Activated CD8-positive, alpha-beta memory T cell treated with anti-CD3 and anti-CD28 coated beads for 48 hours (primary cell): ENCODE measurements around the gene SLC6A8.

ENCODE experiments used
- DNase-seq, 3 experiments: peaks; one replicate each; pipeline ENCODE4 v3.0.0-alpha.2; 2020; ENCODE audit warnings: low read depth in 2 of 3, low spot score in 2 of 3

SLC6A8 gene

DNA sequence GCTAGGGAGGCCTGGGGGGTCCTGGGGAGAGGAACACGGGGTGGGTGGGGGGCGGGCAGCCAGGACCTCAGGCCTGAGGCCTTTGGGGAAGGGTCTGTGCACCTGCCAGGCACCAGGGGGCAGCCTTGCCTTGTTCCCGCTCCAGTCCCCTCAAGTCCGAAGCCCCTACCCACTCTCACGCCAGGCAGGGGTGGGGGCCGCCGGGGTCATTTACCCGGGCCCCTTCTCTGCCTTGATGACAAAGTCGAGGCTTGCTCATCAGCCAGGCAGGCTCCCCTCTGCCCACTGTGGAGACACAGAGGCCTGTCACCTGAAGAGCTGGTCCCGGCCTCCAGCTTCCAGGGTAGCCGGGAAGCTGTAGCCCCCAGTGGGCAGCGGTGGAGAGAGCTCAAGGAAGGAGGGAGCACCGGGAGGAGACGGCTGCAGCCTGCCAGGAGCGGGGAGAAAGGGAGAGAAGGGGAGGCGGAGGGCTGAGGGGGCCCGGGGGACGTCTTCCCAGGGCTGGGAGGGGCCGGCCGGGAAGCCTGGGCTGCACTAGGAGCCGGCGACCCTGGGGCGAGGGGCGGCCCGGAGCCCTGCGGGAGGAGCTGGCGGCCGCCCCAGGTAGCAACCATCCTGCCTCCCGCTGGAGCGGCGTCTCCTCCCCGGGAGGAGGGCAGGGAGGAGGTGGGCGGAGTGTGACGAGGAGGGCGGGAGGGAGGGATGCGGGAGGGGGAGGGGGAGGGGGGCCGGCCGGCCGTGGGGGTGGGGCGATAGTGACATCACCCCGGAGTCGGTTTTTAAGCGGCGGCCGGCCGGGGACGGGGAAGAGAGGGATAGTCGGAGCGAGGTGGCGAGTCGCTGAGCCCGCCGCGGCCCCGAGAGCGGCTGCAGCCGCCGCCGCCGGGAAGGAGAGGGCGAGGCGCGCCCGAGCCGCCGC lies at the start of gene SLC6A8:
SLC6A8 (plus strand) TSS at position 806 of the 919 bp plus-strand sequence. CDS start 649 bp downstream, outside the sequence.
- no peak for DNase-seq

DNA sequence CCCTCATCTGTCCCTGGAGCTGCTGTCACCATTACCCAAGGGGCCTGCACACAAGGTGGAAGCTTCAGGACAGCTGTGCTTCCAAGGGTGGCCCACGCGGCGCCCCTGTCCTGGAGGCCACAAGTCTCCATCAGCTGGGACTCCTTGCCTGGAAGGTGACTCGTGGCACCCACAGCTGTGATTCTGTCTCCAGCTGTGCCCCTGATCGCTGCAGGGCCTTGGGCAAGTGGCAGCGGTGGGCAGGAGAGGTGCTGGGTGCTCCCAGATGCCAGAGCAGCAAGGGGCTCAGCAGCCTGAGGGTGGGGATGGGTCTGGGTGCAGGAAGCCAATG lies 49.7 kb upstream of the SLC6A8 start:
- no peak for DNase-seq

DNA sequence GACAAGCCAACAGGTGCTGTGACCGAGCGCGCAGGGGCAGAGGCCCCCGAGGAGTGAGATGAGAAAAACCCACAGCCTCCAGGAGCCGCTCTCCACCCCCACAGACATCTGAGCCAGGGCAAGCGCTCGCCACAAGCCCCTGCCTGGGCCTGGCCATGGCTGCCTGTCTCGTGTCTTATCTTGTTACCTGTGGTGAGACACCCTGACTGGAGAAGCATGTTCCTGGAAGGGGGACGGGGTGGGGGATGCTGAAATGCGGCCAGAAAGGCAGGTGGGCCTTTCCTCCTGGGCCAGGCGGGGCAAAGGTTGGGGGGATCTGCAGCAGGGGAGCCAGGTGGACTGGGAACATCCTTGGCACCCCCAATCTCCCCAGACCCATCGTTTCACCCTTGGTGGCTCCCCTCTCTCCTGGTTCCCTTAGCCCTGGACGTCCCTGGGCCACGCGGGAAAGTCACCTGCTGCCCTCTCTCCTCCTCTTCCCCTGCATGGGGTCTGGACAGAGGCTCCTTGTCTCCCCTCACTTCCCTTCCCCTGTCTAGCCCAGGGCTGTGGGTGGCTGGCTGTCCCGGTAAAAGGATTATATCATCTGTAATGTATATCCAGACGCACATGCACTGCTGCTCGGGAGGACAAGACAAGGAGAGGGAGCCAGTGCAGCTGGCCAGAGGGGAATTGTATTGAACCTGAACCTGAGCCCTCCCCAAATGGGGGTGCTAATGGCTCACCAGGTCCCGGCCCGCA lies 49.1 kb upstream of the SLC6A8 start:
- no peak for DNase-seq

DNA sequence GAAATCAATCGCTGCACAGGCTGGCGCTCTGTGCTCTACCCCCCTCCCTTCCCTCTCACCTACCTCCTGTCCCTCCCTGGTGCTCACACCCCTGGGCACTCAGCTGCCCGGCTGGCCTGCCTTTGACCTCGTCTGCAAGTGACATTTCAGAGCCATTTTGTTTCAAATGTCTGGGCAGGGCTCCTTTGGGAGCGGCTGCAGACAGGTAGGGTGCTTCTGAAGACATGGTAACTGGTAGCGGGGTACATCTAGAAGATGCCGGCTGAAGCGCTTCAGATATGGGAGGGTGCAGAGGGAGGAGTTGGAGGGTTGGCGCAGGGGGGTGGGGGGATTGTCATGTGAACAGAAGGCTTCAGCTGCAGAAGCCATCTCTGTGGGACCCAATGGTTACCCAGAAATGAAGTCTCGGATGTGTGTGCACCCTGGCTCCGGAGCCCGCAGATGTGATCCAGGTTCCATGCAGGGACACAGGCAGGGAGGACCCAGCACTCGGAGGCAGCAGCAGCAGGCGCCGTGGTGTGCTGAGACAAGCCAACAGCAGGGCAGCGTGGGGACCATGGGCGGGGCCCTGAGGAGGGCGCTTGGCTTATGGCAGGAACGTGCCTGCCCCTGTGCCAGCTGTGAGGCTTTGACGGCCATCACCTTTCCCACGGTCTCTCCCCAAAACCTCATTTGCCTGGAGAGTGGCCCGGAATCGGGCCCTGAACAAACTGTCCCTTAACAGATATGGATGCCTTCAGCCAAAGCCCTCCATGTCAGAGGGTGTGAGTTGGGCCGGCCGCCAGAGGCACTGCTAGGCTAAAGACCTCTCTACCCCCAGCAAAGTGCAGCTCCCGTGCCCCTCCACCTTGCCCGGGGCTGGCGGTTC lies 48.3 kb upstream of the SLC6A8 start:
- DNase-seq: no peak

DNA sequence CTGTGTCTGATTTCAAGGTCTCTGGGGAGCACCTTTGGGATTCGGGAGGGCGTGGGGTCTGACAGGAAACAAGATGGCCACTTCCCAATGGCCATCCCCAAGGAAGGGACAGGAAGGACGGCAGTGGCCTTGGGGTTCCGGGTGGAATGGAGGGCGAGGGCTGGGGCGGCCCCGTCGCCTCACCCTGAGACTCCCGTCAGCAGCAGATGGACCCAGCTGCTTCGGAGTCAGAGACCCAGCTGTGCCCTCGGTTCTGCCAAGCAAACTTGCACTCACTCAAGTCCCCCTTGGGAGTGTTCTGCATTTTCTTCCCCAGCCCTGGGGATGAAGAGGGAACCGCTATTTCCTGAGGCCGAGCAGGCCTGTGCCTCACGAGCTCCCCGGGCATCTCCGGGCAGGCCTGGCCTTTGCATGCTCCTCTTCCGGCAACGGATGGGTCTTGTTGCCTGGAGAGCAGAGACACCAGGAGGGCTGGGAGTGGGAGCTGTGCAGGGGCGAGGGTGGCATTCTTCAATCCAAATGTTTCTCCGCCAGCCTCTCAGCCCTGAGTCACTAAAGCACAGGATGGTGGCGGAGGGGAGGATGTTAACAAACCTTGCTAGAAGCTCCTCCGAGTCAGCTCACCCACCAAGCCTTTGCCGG lies 47.6 kb upstream of the SLC6A8 start:
- no peak for DNase-seq

DNA sequence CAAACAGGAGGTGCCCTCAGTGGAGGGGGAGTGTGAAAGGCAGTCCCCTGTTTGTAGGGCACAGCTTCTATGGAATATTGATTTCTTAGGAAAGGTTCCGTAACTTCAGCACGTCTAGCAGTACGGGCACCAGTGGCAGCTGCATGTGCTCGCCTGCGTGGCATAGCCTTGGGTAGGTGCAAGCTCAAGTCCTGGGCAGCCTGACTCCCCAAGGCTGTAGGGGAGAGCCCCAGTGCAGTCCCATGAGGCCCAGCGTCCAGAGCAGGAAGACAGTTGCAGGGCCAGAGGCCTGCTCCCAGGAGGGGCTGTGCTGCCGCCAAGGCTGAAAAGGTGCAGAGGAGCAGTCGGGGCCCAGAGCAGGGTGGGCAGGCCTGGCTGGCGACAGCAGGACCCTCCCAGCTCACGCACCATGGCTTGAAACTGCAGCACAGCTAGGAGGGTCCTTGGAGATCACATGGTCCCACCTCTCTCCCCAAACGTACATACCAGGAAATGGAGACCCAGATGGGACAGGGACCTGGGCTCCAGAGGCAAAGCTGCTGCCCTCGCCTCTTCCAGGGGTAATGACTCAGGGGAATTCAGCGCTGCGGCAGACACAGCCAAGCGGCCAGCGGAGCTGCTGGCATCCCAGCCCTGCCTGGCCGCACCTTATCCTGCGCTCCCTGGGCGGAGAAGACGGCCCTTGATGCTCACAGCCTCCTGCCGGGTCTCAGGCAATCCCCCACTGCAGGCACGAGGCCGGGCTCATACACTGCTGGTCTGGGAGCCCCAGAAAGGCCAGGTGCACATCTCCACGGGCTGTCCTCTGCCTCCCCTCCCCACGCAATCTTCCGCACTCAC lies 46.8 kb upstream of the SLC6A8 start:
- DNase-seq: no peak

DNA sequence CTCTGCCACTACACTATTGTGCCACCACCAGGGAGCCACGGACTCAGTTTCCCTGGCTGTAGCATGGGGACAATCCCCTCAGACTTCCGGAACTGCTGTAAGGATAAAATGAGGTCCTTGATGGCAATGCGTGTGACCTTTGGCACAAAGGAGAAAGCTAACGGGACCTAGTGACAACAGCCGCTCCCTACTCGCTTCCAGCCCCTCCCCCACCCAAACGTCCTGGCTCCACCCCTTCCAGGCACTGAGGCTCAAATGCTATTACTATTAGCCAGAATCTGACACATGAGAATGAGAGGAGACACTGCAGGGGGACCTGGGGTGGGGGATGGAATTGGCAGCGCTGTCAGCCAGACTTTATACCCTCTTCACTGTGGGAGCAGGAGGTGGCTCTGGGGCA lies 46.1 kb upstream of the SLC6A8 start:
- DNase-seq: no peak

DNA sequence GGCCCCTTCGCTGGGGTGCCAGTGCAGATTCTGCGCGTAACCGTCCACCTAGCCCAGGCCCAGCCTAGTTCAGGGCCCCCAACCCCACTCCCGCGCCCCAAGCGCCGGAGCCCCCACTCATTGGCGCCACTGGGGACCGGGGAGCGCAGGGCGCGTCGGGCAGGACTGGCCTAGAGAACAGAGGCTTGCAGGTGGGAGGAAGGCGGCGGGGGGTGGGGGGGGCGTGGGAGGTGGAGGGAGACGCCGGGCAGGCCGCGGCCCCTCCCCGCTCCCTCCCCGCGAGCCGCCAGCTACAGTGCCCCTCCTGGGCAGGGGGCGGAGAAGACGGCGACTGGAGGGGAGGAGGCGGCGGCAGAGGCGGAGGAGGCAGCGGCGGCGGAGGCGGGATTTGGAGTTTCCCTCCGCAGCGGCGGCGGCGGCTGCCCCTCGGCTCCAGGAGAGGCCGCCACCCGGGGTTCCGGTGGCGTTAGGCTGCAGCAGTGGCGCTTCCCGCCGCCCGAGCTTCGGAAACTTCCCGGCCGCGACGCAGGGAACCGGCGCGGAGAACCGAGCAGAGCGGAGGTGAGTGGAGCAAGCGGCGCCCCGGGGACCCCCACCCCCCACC lies 45.6 kb upstream of the SLC6A8 start:
- DNase-seq: no peak

DNA sequence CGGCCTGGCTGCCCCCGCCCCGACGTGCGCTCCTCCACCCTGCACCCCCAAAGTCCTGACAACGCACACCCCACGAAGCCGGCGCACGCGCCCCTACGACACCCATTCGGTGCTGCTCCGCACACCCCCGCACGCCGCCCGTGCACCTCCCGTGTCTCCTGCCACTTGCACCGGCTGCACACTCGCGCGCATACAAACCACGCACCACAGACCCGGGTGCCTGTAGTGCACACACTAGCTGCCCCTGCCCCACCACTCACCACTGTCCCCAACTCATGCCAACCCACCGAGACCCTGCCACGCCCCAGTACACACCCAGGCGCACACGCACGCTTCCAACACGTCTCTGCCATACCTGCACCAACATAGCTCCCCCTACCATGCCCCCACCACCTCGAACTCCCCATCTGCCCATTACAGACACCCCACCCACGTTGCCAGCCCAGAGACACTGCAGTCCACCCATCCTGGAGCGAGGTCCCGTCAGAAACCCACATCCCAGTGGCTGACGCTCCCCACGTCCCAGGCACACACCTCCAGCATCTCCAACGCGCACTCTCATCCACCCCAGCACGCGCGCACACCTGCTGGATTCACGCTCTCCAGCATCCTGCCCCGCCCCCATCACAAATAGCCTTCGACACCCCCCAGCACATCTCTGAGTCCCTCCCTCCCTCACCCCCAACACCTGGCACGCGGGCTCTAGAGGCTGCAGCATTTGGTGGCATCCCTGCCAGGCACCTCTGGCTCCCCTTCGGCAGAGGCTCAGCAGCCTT lies 44.9 kb upstream of the SLC6A8 start:
- DNase-seq: no peak

DNA sequence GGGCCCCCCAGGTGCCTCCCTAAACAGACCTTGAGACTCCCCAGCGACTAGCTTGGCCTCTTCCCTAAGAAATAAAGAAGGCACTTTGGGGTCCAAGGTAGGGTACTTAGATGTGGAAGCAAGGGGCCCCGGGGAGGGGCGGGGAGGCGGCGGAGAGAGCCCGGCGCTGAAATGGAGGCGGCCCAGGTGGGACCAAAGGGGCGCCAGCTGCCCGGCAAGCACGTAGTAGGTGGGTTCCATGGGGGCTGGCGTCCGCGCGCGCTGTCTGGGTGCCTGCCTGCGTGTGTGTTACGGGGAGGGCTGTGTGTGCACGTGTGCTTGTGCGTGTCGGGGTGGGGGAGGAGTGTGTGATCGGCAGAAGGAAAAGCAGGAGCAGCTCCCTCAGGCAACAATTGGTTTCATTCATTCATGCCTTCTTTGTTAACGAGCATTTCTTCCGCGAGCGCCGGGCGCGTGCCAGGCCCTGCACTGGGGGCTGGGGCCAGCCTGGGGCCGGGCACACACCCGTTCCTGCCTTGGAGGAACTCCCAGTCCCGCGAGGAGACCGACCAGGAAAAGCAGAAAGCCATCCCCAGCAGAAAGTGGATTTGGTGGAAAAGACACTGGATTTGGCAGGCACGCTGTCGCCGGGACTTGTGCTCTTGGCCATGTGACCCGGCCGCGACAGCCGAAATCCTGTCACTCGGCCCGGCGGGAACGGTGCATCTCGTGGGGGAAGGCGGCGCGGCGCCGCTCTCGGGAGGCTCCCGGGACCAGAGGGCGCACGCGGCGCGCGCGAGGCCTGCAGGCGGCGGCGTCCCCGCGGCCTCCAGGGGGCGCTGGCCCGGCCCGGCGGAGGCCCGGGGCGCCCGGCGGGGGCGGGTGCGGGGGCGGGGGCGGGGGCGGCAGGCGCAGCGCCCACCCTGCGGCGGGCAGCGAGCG lies 44.0 kb upstream of the SLC6A8 start:
- DNase-seq: no peak

DNA sequence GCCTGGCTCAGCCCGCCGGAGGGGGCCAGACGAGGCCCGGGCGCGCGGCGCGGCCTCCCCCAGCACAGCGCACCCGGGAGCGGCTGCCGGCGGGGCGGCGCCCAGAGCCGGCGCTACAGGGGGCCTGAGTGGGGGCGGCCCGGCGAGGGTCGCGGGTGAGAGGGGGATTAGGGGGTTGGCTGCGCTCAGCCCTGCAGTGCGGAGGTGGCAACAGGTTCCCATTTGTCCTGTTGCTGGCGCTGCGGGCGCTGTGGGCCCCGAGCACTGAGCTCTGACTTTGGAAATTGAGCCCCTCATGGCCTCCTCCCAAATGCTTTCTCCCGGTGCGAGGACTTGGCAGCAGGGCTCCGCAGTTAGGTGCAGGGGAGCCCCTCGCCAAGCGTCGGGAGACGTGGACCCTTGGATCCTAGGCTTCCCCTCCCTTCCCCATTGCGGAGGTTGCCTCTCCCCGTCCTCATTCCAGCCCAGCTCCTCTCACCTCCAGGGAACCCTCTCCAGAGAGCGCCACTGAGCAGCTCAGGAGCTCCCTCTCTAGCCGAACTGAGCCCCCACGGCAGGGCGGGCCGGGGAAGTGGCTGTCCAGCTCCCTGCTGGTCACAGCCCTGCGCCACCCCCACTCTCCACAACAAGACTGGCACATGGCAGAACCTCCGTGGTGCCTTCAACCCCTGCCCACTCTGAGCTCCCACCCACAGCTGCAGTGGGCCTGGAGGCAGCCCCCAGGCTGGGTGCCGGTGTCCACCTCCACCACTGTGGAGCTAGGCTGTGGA lies 43.2 kb upstream of the SLC6A8 start:
- no peak for DNase-seq

DNA sequence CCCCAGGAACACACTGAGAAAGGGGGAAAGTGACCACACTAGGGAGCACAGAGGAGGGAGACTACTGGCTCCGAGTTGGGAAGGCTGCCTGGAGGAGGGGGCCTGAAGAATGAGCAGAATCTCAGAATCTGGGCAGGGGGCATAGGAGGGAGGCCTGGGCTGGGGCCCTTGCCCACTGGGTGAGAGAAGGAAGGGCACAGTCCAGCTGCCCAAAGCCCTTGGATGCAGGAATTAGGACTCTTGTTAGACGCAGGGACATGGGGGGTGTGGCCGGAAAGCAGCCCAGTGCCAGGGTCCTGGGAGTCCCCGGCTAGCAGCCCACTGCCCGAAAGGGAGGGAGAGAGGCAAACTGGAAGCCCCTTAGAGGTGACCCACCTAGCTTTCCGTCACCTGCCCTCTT lies 42.6 kb upstream of the SLC6A8 start:
- DNase-seq: no peak

DNA sequence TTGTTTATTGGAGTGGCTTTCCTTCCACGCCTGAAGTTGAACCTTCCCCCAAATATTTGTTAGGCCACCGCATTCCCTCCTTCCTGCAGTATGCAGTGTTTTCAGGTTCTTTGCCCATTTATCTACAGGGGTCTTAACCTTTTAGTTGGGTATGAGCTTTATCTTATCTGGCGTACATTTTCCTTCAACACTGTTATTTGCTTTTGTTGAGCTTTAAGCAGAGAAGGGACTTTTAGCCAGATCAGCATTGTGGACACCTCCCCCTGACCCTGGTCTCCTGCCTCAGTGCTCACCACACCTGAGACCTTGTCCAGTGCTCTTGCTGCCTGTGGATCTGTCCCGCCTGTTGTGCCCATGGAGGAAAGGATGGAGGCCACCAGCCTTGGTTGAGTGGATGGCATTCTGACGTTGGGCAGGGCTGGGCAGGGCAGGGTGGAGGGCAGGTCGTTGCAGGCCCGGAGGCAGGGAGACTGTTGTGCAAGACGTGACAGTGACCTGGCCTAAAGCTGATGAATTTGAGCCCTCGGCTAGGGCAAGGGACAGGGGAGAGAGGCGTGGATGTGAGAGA lies 41.7 kb upstream of the SLC6A8 start:
- DNase-seq: no peak

DNA sequence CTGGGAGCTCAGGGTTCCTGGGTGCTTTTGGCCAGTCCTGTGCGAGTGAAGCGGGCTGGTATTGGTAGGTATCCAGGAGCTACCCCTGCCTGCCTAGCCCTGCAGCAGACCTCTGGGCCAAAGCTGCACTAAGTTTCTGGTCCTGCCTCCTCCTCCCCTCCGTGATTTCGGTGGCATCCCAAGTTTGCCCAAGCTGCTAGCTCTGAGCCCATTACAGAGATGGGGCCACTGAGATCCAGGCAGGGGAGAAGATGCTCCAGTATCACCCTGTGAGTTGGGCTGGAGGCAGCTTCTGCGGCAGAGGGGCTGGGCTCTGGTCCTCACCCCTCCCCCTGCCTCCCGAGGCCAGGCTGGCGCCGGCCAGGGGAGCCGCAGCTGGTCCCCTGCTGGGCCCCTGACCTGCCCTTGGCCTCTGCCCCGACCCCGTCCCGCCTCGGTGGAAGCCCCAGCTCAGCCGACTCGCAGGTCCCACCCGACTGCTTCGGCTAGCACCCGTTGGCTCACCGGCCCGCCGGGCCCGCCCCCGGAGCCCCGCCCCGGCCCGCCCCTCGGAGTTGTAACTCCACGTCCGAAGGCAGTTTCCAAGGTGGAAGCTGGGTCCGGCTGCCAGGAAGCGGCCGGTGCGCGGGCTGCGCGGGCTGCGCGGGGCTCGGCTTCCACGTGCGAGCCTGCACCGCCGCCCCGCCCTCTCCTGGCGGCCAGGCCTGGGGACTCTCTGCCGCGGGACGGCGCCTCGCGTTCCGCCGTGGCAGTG lies 40.9 kb upstream of the SLC6A8 start, which contains the start of gene DUSP9:
DUSP9 (plus strand) TSS at position 584 of the 754 bp plus-strand sequence. CDS start 751 bp downstream, outside the sequence.
- no peak for DNase-seq

DNA sequence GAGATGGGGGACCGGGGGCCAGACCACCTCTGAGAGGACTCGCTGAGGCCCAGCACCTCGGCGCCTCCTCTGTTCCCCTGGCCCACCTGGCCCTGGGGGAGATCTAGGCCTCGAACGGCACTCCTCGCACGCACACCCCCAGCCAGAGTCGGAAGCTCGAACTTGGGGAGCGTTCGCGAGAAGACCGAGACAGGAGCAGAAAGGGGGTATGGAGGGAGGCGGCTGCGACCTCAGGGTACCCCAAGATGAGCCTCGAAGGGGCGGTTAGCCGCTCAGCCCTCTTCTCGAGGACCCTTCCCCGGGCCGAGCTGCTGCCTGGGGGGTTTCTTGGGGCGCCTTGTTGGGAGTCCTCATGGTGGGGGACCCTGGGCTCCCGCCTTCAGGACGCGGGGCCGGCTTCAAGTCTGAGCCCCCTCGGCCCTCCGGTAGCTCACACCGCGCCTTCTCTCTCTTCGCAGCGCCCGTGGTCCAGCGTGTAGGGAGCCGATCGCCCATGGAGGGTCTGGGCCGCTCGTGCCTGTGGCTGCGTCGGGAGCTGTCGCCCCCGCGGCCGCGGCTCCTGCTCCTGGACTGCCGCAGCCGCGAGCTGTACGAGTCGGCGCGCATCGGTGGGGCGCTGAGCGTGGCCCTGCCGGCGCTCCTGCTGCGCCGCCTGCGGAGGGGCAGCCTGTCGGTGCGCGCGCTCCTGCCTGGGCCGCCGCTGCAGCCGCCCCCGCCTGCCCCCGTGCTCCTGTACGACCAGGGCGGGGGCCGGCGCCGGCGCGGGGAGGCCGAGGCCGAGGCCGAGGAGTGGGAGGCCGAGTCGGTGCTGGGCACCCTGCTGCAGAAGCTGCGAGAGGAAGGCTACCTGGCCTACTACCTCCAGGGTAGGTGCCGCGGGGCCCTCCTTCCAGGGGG lies 40.0 kb upstream of the SLC6A8 start:
- DNase-seq: no peak
